GM19043 (cell line): ENCODE results near the gene FABP7.
A peak's percentile ranks its signal among the peaks of the same experiment; 100 is the strongest.
"Not testable (repeated sequence)": the region's sequence is repeated elsewhere in the genome, so short reads cannot be mapped to it uniquely, and the experiment has no call there.

Experiments
- ATAC-seq: cut with Tn5 transposase; IDR thresholded peaks from one replicate; pipeline ENCODE4 v1.9.1; 2021; ENCODE audit warnings: low read depth; ENCODE audit not compliant: unreplicated experiment

Gene FABP7

GRCh38 chr6:122779667-122780066, at the start of gene FABP7:
TSS of gene FABP7 (plus strand) at chr6:122779716. CDS start at chr6:122779795, 79 bp downstream.
- no peak for ATAC-seq

GRCh38 chr6:122730334-122730733, 49.2 kb upstream of the FABP7 start:
- ATAC-seq = no peak

- ATAC-seq = no peak
These were observed 48.6 kb upstream of the FABP7 start for GRCh38 chr6:122730775-122731386.

- no peak for ATAC-seq
These were observed 46.3 kb upstream of the FABP7 start for GRCh38 chr6:122733259-122733658.

GRCh38 chr6:122734529-122735395, 44.8 kb upstream of the FABP7 start:
- ATAC-seq = no peak

- no peak for ATAC-seq
These were observed 43.9 kb upstream of the FABP7 start for GRCh38 chr6:122735582-122735981.

- no peak for ATAC-seq
These were observed 43.4 kb upstream of the FABP7 start for GRCh38 chr6:122736163-122736562.

- no peak for ATAC-seq
These were observed 42.9 kb upstream of the FABP7 start for GRCh38 chr6:122736616-122737015.

- no peak for ATAC-seq
These were observed 39.4 kb upstream of the FABP7 start for GRCh38 chr6:122740091-122740490.

- no peak for ATAC-seq
These were observed 38.6 kb upstream of the FABP7 start for GRCh38 chr6:122740936-122741335.

- not testable (repeated sequence) for ATAC-seq
These were observed 35.3 kb upstream of the FABP7 start for GRCh38 chr6:122744247-122744646.

GRCh38 chr6:122744856-122745255, 34.7 kb upstream of the FABP7 start:
- ATAC-seq = not testable (repeated sequence)

- no peak for ATAC-seq
These were observed 32.8 kb upstream of the FABP7 start for GRCh38 chr6:122746688-122747087.

- ATAC-seq = no peak
These were observed 31.9 kb upstream of the FABP7 start for GRCh38 chr6:122747573-122747972.

GRCh38 chr6:122748945-122749344, 30.6 kb upstream of the FABP7 start:
- not testable (repeated sequence) for ATAC-seq

- no peak for ATAC-seq
These were observed 30.0 kb upstream of the FABP7 start for GRCh38 chr6:122749451-122750050.

GRCh38 chr6:122751326-122751725, 28.2 kb upstream of the FABP7 start:
- ATAC-seq = peak; percentile 82

GRCh38 chr6:122752459-122752858, 27.1 kb upstream of the FABP7 start:
- ATAC-seq = peak; percentile 29

- no peak for ATAC-seq
These were observed 26.4 kb upstream of the FABP7 start for GRCh38 chr6:122753000-122753687.

- no peak for ATAC-seq
These were observed 25.8 kb upstream of the FABP7 start for GRCh38 chr6:122753688-122754056.

GRCh38 chr6:122754191-122754731, 25.3 kb upstream of the FABP7 start:
- ATAC-seq = no peak
